ENCODE results near the gene RDH13.
"Not testable (repeated sequence)": the region's sequence is repeated elsewhere in the genome, so short reads cannot be mapped to it uniquely, and the experiment has no call there.

RDH13 gene

DNA sequence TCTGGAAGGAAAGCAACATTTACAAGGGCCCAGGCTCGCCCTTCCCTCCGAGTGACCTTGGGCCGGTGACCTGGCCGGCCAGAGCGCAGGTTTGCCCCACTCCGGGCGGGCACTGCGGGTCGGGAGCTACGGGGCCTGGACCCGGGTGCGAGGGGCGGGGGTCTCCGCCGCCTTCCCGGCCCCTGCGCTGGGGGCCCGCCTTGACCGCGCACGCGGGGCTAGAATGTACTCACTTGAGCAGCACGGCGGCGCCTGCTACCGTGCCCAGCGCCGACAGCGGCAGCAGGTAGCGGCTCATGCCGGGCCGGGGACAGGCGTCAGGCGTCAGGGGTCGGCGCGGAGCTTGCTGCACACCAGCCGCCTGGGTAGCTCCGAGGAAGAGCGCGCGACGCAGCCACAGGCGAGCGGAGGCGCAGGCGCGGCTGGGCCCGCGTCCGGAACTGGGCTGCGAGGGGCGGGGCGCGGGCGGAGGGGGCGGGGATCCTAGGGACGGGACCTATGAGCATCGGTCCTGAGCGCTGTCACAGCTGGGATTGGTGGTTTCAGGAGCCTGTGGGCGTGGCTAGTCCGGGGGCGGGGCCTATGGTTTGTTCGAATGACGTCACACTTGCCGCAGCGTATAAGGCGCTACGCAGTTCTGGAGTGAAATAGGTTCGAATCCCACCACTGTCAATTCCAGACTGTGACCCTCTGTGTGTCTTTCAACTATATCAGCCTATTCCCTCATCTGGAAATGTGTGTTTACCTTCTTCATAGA lies at the start of gene RDH13:
Gene RDH13, minus strand, starts transcription at position 414 of the 757 bp plus-strand sequence. Its CDS starts 116 bp downstream, at position 298.
- DNase-seq: peak; percentile 94

DNA sequence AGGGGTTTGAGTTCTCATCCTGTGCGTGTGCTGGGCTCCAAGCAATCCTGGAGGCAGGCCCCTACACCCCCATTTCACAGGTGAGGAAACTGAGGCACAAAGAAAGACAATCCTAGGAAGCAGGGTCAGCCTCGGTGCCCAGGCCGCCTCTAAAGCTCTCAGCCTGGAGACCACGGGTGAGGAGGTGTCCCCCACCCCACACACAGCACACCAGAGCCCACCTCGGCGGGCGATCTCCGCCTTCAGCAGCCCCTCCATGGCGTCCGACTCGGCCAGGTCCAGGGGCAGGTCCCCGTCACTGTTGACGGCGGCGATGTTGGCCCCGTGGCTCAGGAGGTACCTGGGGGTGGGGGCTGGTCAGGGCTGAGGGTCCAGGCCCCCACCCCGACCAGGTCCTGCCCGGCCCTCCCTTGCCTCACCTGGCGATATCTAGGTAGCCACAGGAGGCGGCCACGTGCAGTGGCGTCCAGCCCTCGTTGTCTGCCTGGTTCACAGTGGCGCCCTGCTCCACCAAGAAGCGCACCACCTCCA lies 49.4 kb upstream of the RDH13 start:
- no peak for DNase-seq

DNA sequence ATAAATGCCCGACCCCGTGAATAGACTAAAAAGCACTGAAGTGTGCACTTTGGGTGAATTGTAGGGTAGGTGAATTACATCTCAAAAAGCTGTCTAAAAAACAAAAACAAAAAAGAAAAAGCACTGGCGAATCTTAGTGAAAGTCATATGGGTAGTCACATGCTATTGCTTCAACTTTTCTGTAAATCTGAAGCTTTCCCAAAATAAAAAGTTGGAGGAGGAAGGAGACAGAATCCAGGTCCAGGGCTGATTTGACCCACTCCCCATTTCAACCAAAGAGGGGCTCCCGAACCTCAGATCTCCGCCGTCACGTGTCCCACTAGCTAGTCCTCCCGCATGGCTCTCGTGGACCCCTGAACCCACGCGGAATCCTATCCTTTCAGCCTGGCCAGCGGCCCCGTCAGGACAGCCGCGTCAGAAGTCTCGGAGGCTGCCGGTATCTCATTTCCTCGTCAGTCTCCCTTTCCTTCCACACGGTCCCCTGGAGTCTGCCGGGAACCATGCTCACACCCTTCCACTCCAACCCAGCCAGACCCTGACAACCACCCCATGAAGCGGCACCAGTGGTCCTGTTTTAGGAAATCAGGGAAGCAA lies 48.4 kb upstream of the RDH13 start:
- DNase-seq: no peak

DNA sequence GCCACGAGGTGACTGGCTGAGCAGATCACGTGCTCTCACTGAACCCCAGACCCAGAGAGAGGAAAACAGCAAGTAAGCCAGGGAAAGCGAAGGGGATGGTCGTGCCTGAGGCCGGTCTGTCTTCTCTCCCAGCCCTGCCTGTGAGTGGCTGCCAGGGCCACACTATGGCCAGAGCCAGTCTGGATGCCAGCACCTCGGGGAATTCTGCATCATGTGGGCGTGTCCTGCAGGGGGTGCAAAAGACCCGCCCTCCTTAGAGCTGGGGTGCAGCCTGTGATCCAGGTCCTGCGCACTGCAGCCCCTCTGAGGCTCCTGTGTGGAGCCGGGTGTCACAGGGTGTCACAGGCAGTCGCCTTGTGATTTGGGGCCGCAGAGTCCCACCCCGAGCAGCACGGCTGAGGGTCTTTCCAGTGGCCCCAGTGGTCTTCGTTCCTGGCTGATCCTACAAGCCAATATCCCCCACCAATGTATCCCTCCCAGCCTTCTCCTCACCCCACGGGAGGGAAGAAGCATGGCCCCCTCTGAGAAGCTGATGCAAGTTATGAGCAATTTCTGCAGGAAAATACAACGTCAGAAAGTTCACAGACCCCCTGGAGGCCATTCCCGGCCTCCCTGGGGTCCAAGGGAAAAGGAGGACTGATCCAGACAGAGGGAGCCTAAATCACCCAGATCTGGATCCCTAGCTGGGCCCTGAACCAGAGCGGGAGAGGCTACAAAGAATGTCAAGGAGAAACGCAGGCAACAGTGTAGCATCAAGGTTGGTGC lies 46.8 kb upstream of the RDH13 start:
- no peak for DNase-seq

GRCh38 chr19:55107252-55107651 lies 44.3 kb upstream of the RDH13 start:
- not testable (repeated sequence) for DNase-seq

GRCh38 chr19:55106591-55106990 lies 43.6 kb upstream of the RDH13 start:
- no peak for DNase-seq

- DNase-seq: no peak
These were observed 42.3 kb upstream of the RDH13 start for GRCh38 chr19:55105237-55105636.

DNA sequence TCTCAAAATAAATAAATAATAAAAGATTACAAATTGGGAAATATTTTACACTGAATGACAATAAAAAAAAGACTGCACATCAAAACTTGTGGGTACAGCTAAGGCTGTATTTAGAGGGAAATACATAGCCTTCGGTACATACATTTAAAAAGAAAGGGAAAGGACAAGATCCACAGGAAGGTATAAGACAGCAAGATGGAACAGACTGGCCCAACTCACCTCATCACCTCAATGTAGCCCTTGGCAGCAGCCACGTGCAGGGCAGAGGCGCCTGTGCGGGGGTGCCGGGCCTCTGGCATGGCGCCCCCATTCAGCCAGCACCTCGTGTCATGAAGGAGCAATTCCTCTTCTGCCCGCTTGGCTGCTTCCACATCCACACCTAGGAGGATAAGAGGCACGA lies 40.2 kb upstream of the RDH13 start:
- no peak for DNase-seq

DNA sequence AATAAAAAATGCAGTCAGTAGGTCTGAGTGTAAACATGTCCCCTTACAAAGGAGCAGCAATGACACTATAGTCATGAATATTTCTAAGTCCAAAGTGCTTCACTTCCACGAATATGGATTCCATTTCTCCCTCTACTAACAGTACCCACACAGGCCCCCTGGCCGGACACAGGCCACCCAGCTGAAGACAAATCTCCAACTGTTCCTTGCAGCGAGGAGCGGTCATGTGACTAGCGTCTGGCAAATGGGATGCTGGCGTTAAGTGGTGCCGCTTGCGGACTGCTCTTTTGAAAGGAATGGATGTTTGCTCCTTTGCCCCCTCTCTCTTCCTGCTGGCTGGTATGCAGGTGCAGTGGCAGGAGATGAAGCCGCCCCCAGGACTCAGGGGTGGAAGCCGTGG lies 38.3 kb upstream of the RDH13 start:
- no peak for DNase-seq

GRCh38 chr19:55099557-55100506 lies 36.9 kb upstream of the RDH13 start:
- DNase-seq: no peak

- no peak for DNase-seq
These were observed 36.0 kb upstream of the RDH13 start for GRCh38 chr19:55098716-55099556.

GRCh38 chr19:55097864-55098715 lies 35.1 kb upstream of the RDH13 start:
- DNase-seq: no peak

- no peak for DNase-seq
These were observed 33.2 kb upstream of the RDH13 start for GRCh38 chr19:55096061-55096701.

DNA sequence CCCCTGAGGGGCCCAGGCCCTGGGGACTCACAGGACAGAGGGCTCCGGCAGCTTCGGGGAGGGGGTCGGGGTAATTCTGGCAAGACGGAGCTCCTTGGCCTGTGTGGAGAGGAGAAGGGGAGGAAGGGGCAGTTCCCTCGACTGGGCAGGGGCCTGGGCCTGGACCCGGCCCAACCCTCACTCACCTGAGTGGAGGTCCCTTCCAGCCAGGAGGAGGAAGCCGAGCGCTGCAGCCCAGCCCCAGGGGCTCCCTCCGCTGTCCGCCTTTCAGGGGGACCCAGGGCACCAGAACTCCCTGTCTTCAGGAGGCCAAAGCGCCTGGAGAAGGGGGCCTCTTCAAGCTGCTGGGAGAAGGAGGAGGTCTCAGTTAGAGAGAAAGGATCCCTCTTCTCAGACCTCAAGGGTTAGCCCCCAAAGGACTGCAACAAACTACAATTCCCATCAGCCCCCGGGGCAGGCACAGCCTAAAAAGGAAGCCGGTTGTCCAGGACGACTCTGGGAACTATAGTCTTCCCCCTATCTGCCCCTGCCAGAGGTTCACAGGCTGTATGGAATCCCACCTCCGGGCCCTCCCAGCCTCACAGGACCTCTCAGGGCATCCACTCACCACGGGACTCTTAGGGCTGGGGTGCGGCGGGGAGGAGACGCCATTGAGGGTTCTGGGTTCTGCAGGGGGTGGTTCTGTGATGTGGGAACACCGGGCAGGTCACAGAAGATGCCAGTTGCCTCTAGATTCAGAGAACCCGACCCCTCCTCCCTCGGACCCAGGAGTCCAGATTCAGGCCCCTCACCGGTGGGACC lies 32.5 kb upstream of the RDH13 start:
- DNase-seq: no peak

- DNase-seq: no peak
These were observed 31.7 kb upstream of the RDH13 start for GRCh38 chr19:55094456-55095259.

DNA sequence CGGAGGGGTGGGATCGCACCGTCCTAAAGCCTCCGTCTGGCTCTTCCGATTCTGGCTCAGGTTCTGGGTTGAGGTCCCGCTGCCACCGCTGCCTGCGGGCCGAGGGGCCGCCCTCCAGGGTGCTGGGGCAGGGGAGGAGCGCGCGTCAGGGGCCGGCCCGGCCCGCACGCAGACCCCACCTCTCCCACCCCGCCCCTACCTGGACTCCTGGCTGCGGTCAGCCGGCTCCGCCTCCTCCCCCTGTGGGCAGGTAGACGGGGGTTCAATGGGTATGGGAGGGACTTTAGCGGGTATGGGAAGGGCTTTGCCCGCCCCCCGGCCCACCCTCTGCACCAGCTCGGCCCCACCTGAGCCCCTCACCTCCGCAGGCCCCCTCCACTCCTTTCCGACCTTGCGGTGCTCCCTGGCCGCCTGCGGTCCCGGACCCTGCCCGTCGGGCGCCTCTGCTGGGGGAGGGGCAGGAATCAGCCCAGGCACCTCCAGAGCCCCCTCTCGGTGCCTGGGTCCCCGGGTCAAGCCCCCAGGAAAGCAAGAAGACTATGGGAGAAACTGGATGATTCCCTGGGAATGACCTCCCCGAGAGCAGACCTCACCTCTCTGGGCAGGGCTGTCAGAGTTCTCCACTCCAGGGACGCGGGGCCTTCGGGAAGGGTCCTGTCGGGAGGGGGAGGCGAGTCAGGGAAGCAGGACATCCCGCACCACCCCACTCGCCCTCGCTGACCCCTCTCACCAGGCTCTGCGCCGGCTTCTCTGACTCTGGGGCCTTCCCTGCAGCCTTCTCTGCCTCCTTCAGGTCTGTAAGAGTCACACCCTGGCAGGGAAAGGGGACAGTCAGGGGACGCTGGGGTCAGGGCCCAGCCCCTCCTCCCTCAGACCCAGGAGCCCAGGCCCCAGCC lies 29.7 kb upstream of the RDH13 start:
- no peak for DNase-seq

- DNase-seq: no peak
These were observed 29.0 kb upstream of the RDH13 start for GRCh38 chr19:55091955-55092354.

Measured in fibroblast of skin of right biceps (primary cell).